ENCODE results near the gene ALG2.

Gene ALG2

DNA sequence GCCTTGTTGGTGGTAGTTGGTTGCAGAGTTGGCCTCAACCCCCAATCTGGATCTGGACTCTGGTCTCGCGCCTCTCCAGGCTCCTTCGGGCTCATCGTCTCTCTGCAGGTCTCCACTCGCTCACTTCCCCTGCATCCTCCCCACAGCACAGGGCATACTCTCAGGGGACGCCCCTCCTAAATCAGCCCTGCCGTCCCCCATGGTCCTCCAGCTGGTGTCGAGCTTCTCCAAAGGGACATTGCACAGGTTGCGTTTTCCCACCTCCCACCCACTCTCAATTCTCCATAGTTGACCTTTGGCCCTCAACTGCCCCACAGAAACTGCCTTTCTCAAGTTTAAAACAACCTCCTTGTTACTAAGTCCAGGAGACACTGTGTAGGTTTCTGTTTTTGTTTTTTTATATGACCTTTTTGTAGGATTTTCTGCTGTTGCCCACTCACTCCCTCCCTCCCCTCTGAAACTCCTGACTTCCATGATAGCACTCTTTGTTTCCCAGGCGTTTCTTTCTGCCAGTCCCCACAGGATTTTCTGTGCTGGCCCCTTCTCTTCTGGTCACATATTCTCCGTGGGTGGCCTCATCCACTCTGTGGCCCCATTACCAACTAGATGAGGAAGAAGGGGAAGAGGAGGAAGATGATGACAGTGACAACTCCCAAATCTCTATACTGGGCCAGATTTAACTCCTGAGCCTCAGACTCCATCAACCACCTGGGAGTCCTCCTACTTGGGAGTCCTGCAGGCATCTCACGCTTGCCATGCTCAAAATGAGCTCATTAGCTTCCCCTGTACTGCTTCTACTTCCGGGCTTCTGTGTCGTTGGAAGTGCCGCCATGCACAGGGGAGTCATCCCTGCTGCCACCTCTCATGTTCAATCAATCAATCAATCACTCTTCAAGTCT is 50.3 kb downstream of the ALG2 start:
- DNase-seq = no peak

DNA sequence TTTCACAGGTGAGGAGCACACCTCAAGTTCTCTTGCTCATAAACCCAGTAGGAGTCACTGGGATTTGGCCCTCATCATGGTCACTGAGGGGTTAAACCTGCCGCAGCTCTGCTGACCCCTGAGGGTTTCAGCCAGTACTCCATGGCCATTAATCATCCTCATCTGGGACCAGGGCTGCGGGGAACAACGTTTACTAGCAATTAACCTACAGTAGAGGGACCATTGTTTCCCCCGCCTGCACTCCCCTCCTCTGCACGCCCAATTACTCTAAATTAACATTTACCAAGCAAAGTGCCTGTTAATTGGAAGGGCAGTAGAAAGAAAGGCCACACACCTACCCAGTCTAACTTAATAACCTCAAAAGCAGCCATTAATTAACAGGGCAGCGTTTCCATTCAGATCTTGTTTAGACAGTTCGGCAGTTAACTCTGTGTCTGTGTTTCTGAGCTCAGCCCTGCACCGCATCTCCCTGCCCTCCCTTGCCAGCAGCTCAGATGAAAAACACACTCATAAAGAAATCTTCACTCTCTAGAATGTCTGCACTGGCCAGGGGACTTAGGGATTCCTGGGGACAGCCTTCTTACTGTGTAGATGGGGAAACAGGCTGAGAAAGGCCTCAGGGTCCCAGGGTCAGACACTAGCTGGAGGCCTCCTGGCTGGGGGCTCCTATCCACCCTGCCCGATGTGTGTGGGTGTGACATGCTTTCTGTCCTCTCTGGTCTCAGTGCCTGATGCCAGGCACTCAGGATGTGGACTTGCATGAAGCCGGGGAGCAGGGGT is 51.6 kb downstream of the ALG2 start:
- DNase-seq = no peak

DNA sequence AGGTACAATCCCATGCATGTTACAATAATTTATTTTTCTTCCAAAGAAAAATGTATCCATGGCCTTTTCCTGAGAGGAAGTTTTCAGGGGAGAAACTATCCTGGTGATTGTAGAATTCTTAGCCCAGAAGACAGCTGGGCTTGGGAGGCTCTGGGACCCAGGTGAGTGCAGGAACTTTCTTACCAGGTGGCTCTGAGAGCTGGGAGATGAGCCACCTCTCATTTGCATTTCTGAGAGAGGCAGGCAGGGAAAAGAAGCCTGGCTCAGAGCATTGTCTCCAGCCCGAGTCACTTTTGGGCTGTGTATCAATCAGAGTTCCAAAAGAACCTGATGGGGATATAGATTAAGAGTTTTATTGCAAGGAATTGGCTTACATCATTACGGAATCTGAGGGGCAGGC is 52.7 kb downstream of the ALG2 start:
- no peak for DNase-seq

DNA sequence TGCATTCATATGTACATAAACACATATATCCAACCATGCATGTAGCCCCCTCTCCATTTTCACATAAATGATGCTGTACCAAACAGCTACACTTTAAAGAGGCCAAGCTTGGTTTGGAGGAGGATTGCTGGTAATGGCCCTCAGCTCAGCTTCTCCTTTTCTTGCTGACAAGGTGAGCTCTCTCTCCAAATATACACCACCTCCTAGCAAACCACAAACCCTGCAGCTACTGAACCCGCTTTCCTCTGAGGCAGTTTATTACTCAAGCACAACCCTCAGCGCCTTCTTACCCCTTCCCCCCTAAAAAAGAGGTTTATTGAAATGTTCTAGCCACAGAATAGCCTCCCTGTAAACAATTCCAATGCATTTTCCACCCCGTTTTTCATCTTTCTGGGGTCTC is 54.0 kb downstream of the ALG2 start:
- DNase-seq = no peak

DNA sequence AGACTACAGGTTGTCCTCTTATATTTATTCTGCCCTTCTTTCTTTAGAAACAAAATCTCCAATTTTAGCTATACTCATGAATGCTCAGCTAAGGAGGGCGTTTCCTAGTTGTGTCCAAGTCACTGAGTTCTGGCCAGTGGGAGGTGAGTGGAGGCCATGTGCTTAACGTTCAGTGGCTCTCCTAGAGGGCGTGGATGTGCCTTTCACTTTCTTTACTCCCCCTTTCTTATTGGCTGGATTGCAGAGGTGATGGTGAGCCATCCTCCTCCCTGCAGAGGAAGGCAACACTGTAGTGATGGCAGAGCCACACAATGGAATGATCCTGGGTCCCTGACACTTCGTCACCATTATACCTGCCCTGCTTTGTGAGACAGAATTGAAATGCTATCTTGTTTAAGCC is 54.6 kb downstream of the ALG2 start:
- DNase-seq = no peak

Measured in 8988T (cell line).